HPDE6-E6E7 (cell line): ENCODE measurements around the gene ADAM22.

Source experiments
- DNase-seq: peaks from one replicate; pipeline ENCODE4 v3.0.0; 2011; ENCODE audit warnings: missing footprints; ENCODE audit errors: extremely low spot score

Gene ADAM22

GRCh38 chr7:88041583-88041982 lies 107.5 kb downstream of the ADAM22 start:
- no peak for DNase-seq

- DNase-seq, result no peak
These were observed 108.1 kb downstream of the ADAM22 start for GRCh38 chr7:88042157-88042556.

- no peak for DNase-seq
These were observed 108.8 kb downstream of the ADAM22 start for GRCh38 chr7:88042803-88043202.

GRCh38 chr7:88044069-88044468 lies 110.0 kb downstream of the ADAM22 start:
- DNase-seq, result no peak

- no peak for DNase-seq
These were observed 113.0 kb downstream of the ADAM22 start for GRCh38 chr7:88046839-88047573.

GRCh38 chr7:88057655-88058054 lies 123.6 kb downstream of the ADAM22 start:
- no peak for DNase-seq

GRCh38 chr7:88062238-88062637 lies 128.2 kb downstream of the ADAM22 start:
- no peak for DNase-seq

GRCh38 chr7:88069093-88069492 lies 135.0 kb downstream of the ADAM22 start:
- DNase-seq, result no peak

- no peak for DNase-seq
These were observed 138.1 kb downstream of the ADAM22 start for GRCh38 chr7:88071994-88072714.

- DNase-seq, result no peak
These were observed 138.6 kb downstream of the ADAM22 start for GRCh38 chr7:88072715-88073055.

GRCh38 chr7:88073626-88074025 lies 139.6 kb downstream of the ADAM22 start:
- DNase-seq, result no peak

GRCh38 chr7:88075216-88075615 lies 141.2 kb downstream of the ADAM22 start:
- no peak for DNase-seq

- DNase-seq, result no peak
These were observed 149.8 kb downstream of the ADAM22 start for GRCh38 chr7:88083883-88084282.

- DNase-seq, result no peak
These were observed 155.5 kb downstream of the ADAM22 start for GRCh38 chr7:88089561-88089960.

GRCh38 chr7:88090240-88090639 lies 156.2 kb downstream of the ADAM22 start:
- no peak for DNase-seq

GRCh38 chr7:88090671-88091070 lies 156.6 kb downstream of the ADAM22 start:
- no peak for DNase-seq

- no peak for DNase-seq
These were observed 158.1 kb downstream of the ADAM22 start for GRCh38 chr7:88091988-88092675.

GRCh38 chr7:88092676-88092999 lies 158.6 kb downstream of the ADAM22 start:
- DNase-seq, result no peak

GRCh38 chr7:88101769-88102168 lies 167.7 kb downstream of the ADAM22 start:
- DNase-seq, result no peak

GRCh38 chr7:88102675-88103074 lies 168.6 kb downstream of the ADAM22 start:
- DNase-seq, result no peak

- no peak for DNase-seq
These were observed 170.7 kb downstream of the ADAM22 start for GRCh38 chr7:88104732-88105131.

GRCh38 chr7:88105231-88105630 lies 171.2 kb downstream of the ADAM22 start:
- no peak for DNase-seq

- no peak for DNase-seq
These were observed 172.4 kb downstream of the ADAM22 start for GRCh38 chr7:88106434-88106833.
